ENCODE measurements around the gene MC1R. TPM values are rescaled to one million over a fixed set of nuclear protein-coding genes. Genes with fewer than 3 reads are reported as not detected.

MC1R gene
- total RNA-seq, 1 donor from 2014 or later = 2.9 TPM

DNA sequence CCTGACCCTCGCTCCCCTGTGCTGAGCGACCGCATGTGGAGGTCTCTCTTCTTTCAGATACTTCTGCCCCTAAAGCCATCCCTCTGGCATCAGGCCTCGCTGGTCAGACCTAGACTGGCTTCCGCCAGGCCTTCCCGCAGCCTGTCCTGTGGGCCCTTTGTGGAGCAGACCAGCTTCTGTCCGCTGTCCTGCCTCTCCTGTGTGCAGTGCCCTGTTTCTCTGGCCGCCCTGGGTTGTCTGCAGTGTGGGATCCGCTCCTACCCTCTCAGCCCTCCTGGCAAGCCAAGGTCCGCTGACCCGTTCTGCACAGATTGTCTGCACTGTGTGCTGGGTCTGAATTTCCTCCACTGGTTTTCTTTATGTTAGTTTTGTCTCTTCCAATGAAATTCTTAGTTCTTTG, 21.5 kb upstream of the MC1R start:
- peak overlapping the region; percentile 78 for H3K4me3 Mint-ChIP-seq (ENCODE audit: unreplicated experiment)
- no peak for DNase-seq (ENCODE audit: low spot score)
- peaks cover 10% of the 10 kb centered on the region for H3K27me3 Mint-ChIP-seq (ENCODE audit: unreplicated experiment)
- no peak overlapping the region for H3K27ac Mint-ChIP-seq (ENCODE audit: unreplicated experiment)
- no peaks in the 10 kb centered on the region for H3K4me1 Mint-ChIP-seq (ENCODE audit: unreplicated experiment)
- H3K36me3 Mint-ChIP-seq (ENCODE audit: low read depth, unreplicated experiment) = peaks cover 45% of the 10 kb centered on the region
- TF ChIP-seq CTCF (IDR thresholded peaks at IDR 0.05; ENCODE audit: unreplicated experiment) = no peak
- H3K9me3 Mint-ChIP-seq (ENCODE audit: unreplicated experiment) = no peaks in the 10 kb centered on the region

DNA sequence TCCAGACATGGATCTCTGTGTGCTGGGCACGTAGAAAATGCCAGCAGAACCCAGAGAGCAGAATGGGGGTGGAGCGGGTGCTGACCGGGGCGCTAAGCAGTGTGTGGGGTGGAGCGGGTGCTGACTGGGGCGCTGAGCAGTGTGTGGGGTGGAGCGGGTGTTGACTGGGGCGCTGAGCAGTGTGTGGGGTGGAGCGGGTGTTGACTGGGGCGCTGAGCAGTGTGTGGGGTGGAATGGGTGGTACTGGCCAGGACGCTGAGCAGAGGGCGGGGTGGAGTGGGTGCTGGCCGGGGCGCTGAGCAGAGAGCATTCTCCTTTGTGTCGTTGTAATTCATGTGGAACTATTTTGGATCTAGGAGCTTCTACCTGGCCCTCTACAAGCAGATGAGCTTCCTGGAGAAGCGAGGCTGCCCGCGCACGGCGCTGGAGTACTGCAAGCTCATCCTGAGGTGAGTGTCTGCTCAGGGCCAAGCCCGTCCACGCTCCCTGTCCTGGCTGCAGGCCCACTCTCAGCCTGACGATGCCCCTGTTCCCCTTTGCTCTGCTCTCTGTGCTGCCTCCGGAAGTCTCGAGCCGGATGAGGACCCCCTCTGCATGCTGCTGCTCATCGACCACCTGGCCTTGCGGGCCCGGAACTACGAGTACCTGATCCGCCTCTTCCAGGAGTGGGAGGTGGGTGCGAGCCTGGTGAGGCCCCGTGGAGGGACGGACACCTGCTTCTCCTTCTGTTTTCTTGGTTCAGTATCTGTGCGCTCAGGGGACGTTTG, 20.3 kb upstream of the MC1R start:
- Mint-ChIP-seq H3K27me3 (ENCODE audit: unreplicated experiment) (peaks cover 8% of the 10 kb centered on the region), H3K36me3 (ENCODE audit: low read depth, unreplicated experiment) (peaks cover 41% of the 10 kb centered on the region), H3K27ac (ENCODE audit: unreplicated experiment) (no peak overlapping the region), H3K9me3 (ENCODE audit: unreplicated experiment) (no peaks in the 10 kb centered on the region), H3K4me1 (ENCODE audit: unreplicated experiment) (no peaks in the 10 kb centered on the region), H3K4me3 (ENCODE audit: unreplicated experiment) (peak overlapping the region; percentile 51)
- no peak for DNase-seq (ENCODE audit: low spot score)
- no peak for TF ChIP-seq CTCF (IDR thresholded peaks at IDR 0.05; ENCODE audit: unreplicated experiment)

DNA sequence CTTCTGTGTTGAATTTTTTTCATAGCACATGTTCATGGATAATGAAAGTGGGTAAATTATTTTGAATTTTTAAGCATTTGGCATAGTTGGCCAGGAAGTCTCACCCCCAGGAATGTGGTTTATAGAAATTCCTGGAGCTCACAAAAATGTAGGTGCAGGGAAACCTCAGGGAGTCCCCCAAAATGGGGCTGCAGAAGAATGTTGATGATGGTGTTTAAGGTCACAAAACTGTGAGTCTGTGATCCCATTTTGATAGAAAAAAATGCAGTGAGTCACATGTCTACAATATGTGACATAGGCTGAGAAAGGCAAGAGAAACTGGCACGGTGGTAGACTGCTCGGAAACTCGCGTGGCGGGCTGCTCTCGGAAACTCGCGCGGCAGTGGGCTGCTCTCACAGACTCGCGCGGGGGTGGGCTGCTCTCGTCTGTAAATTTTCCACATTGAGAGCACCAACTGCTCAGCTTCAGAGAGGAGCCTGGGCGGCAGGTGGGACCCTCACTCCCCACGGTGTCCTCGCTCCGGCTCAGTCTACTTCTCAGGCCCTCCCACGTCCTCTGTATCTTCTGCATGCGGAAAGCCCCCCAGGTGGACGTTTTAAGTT, 18.7 kb upstream of the MC1R start:
- no peak for TF ChIP-seq CTCF (IDR thresholded peaks at IDR 0.05; ENCODE audit: unreplicated experiment)
- Mint-ChIP-seq H3K4me3 (ENCODE audit: unreplicated experiment) (peak overlapping the region; percentile 29), H3K27ac (ENCODE audit: unreplicated experiment) (no peak overlapping the region), H3K4me1 (ENCODE audit: unreplicated experiment) (no peaks in the 10 kb centered on the region), H3K27me3 (ENCODE audit: unreplicated experiment) (peaks cover 8% of the 10 kb centered on the region), H3K36me3 (ENCODE audit: low read depth, unreplicated experiment) (peaks cover 38% of the 10 kb centered on the region), H3K9me3 (ENCODE audit: unreplicated experiment) (no peaks in the 10 kb centered on the region)
- no peak for DNase-seq (ENCODE audit: low spot score)

GRCh38 chr16:89900885-89901284, 17.8 kb upstream of the MC1R start:
- Mint-ChIP-seq H3K9me3 (ENCODE audit: unreplicated experiment) (no peaks in the 10 kb centered on the region), H3K27ac (ENCODE audit: unreplicated experiment) (no peak overlapping the region), H3K4me3 (ENCODE audit: unreplicated experiment) (no peak overlapping the region), H3K4me1 (ENCODE audit: unreplicated experiment) (no peaks in the 10 kb centered on the region), H3K27me3 (ENCODE audit: unreplicated experiment) (peaks cover 8% of the 10 kb centered on the region), H3K36me3 (ENCODE audit: low read depth, unreplicated experiment) (peaks cover 43% of the 10 kb centered on the region)
- no peak for TF ChIP-seq CTCF (IDR thresholded peaks at IDR 0.05; ENCODE audit: unreplicated experiment)
- DNase-seq (ENCODE audit: low spot score) = no peak

DNA sequence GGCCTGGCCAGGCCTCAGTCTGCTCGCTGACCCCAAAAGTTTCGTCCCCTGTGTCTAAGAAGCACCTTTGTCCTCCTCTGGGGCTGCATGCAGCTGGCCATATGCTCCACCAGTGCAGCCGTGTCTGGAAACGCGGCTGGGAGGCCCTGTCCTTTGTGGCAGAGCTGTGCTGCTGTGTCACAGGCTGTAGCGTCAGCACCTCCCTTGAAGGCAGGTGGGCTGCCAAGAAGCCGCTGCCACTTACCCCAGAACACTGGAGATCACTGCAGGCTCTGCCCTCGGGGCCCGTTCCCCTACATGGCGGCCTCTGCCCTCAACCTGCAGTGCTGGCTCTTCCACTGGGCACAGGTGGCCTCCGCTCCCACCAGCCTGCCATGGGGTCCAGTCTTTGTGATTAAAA, 15.7 kb upstream of the MC1R start:
- Mint-ChIP-seq H3K9me3 (ENCODE audit: unreplicated experiment) (no peaks in the 10 kb centered on the region), H3K4me3 (ENCODE audit: unreplicated experiment) (no peak overlapping the region), H3K27me3 (ENCODE audit: unreplicated experiment) (peaks cover 4% of the 10 kb centered on the region), H3K36me3 (ENCODE audit: low read depth, unreplicated experiment) (peaks cover 49% of the 10 kb centered on the region), H3K4me1 (ENCODE audit: unreplicated experiment) (no peaks in the 10 kb centered on the region), H3K27ac (ENCODE audit: unreplicated experiment) (no peak overlapping the region)
- TF ChIP-seq CTCF (IDR thresholded peaks at IDR 0.05; ENCODE audit: unreplicated experiment) = no peak
- DNase-seq (ENCODE audit: low spot score) = no peak
